ENCODE results near the gene VGLL2. TPM values are rescaled to one million over a fixed set of nuclear protein-coding genes. Genes with fewer than 3 reads are reported as not detected.

The VGLL2 gene
- total RNA-seq, 1 donor from 2014 or later, result 17.7 TPM

DNA sequence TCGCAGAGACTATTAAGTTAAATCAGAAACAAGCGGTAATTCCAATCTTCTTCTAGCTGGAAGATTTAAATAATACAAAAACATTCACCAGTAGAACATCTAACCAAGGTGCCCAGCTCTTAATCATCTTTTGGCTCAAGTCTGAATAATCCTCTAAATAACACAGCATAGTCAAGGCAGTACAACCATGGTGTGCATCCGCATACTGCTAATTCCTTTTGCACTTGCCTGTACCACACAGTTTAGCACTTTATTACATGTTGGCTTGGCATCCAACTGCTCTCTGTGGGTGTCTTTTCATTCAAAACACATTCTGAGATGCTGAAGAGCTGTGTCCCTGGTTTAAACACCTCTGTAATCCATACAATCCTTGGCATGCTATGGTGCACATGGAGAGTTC lies 42.3 kb downstream of the VGLL2 start:
- Histone ChIP-seq H3K9ac (ENCODE audit: low read depth in 1 of 3, low read length in 3 of 3) (no peak overlapping the region), H3K9me3 (ENCODE audit: control insufficient read depth in 3 of 3, low read length in 3 of 3) (no peaks in the 10 kb centered on the region), H3K27ac (ENCODE audit: low read depth, low read length) (no peak overlapping the region), H3K27me3 (ENCODE audit: control insufficient read depth in 3 of 3, insufficient read depth in 3 of 3, low read length in 3 of 3) (no peaks in the 10 kb centered on the region), H3K36me3 (ENCODE audit: control insufficient read depth in 3 of 3, insufficient read depth in 3 of 3, low read length in 3 of 3) (no peaks in the 10 kb centered on the region), H3K4me3 (ENCODE audit: low read length in 3 of 3) (no peak overlapping the region), H3K4me1 (ENCODE audit: control insufficient read depth in 3 of 3, insufficient read depth in 3 of 3, low read length in 3 of 3) (peaks cover 6 to 15% (median 14%) of the 10 kb centered on the region in 3 donors)

GRCh38 chr6:117309069-117309468 lies 43.7 kb downstream of the VGLL2 start:
- Histone ChIP-seq H3K4me3 (ENCODE audit: low read length in 3 of 3) (no peak overlapping the region), H3K27me3 (ENCODE audit: control insufficient read depth in 3 of 3, insufficient read depth in 3 of 3, low read length in 3 of 3) (no peaks in the 10 kb centered on the region), H3K36me3 (ENCODE audit: control insufficient read depth in 3 of 3, insufficient read depth in 3 of 3, low read length in 3 of 3) (no peaks in the 10 kb centered on the region), H3K4me1 (ENCODE audit: control insufficient read depth in 3 of 3, insufficient read depth in 3 of 3, low read length in 3 of 3) (peaks cover 0 to 9% (median 6%) of the 10 kb centered on the region in 3 donors), H3K27ac (ENCODE audit: low read depth, low read length) (no peak overlapping the region), H3K9me3 (ENCODE audit: control insufficient read depth in 3 of 3, low read length in 3 of 3) (no peaks in the 10 kb centered on the region), H3K9ac (ENCODE audit: low read depth in 1 of 3, low read length in 3 of 3) (no peak overlapping the region)

DNA sequence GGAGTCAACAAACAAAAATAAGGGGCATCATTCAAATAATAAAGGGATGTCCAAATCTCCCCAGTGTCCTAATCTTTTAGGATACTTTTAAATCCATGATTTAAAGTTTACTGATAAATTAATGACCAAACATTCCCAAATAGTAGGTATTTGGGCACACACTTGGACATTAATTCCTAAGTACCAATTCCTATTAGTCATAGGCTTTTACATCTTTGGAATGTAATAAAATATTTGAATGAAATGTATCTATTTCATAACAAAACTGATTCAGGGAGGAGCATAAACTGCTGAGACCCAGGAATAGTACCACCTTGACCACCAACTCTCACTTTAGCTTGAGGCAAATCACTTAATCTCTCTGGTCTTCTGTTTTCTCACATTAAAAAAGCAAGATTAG lies 44.3 kb downstream of the VGLL2 start:
- Histone ChIP-seq H3K36me3 (ENCODE audit: control insufficient read depth in 3 of 3, insufficient read depth in 3 of 3, low read length in 3 of 3) (no peaks in the 10 kb centered on the region), H3K9ac (ENCODE audit: low read depth in 1 of 3, low read length in 3 of 3) (no peak overlapping the region), H3K27me3 (ENCODE audit: control insufficient read depth in 3 of 3, insufficient read depth in 3 of 3, low read length in 3 of 3) (no peaks in the 10 kb centered on the region), H3K9me3 (ENCODE audit: control insufficient read depth in 3 of 3, low read length in 3 of 3) (no peaks in the 10 kb centered on the region), H3K4me1 (ENCODE audit: control insufficient read depth in 3 of 3, insufficient read depth in 3 of 3, low read length in 3 of 3) (peaks cover 0 to 9% (median 6%) of the 10 kb centered on the region in 3 donors), H3K4me3 (ENCODE audit: low read length in 3 of 3) (no peak overlapping the region), H3K27ac (ENCODE audit: low read depth, low read length) (no peak overlapping the region)

- Histone ChIP-seq H3K9ac (ENCODE audit: low read depth in 1 of 3, low read length in 3 of 3) (no peak overlapping the region), H3K27ac (ENCODE audit: low read depth, low read length) (no peak overlapping the region), H3K36me3 (ENCODE audit: control insufficient read depth in 3 of 3, insufficient read depth in 3 of 3, low read length in 3 of 3) (no peaks in the 10 kb centered on the region), H3K27me3 (ENCODE audit: control insufficient read depth in 3 of 3, insufficient read depth in 3 of 3, low read length in 3 of 3) (no peaks in the 10 kb centered on the region), H3K9me3 (ENCODE audit: control insufficient read depth in 3 of 3, low read length in 3 of 3) (no peaks in the 10 kb centered on the region), H3K4me1 (ENCODE audit: control insufficient read depth in 3 of 3, insufficient read depth in 3 of 3, low read length in 3 of 3) (peaks cover 0 to 8% (median 5%) of the 10 kb centered on the region in 3 donors), H3K4me3 (ENCODE audit: low read length in 3 of 3) (no peak overlapping the region)
These were observed 46.0 kb downstream of the VGLL2 start for GRCh38 chr6:117311310-117311709.

GRCh38 chr6:117311726-117312125 lies 46.4 kb downstream of the VGLL2 start:
- no peak overlapping the region for H3K9ac ChIP-seq (ENCODE audit: low read depth in 1 of 3, low read length in 3 of 3)
- peaks cover 0 to 5% (median under 1%) of the 10 kb centered on the region in 3 donors for H3K4me1 ChIP-seq (ENCODE audit: control insufficient read depth in 3 of 3, insufficient read depth in 3 of 3, low read length in 3 of 3)
- H3K27me3 ChIP-seq (ENCODE audit: control insufficient read depth in 3 of 3, insufficient read depth in 3 of 3, low read length in 3 of 3), result no peaks in the 10 kb centered on the region
- no peaks in the 10 kb centered on the region for H3K9me3 ChIP-seq (ENCODE audit: control insufficient read depth in 3 of 3, low read length in 3 of 3)
- H3K4me3 ChIP-seq (ENCODE audit: low read length in 3 of 3), result no peak overlapping the region
- H3K36me3 ChIP-seq (ENCODE audit: control insufficient read depth in 3 of 3, insufficient read depth in 3 of 3, low read length in 3 of 3), result no peaks in the 10 kb centered on the region
- no peak overlapping the region for H3K27ac ChIP-seq (ENCODE audit: low read depth, low read length)

DNA sequence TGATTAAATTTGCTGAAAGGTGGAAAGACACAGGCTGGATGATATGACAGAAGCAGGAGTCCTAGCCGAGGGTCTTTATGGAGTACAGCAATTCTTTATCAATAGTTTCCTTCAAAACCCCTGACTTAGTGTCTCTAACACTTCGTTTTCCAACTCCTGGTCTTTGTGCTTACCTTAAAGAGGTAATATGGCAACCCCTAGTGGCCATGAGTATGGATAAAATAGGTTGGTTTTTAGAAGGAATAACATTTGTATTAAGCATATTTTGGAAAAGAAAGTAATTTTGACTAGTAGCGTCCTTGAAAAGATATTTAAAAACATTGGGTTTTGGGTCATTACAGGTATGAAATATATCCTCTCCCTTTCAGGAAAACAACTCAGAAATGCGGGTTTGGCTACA lies 51.9 kb downstream of the VGLL2 start:
- no peaks in the 10 kb centered on the region for H3K36me3 ChIP-seq (ENCODE audit: control insufficient read depth in 3 of 3, insufficient read depth in 3 of 3, low read length in 3 of 3)
- no peak overlapping the region for H3K27ac ChIP-seq (ENCODE audit: low read depth, low read length)
- H3K9ac ChIP-seq (ENCODE audit: low read depth in 1 of 3, low read length in 3 of 3), result no peak overlapping the region
- no peaks in the 10 kb centered on the region for H3K9me3 ChIP-seq (ENCODE audit: control insufficient read depth in 3 of 3, low read length in 3 of 3)
- H3K27me3 ChIP-seq (ENCODE audit: control insufficient read depth in 3 of 3, insufficient read depth in 3 of 3, low read length in 3 of 3), result no peaks in the 10 kb centered on the region
- H3K4me1 ChIP-seq (ENCODE audit: control insufficient read depth in 3 of 3, insufficient read depth in 3 of 3, low read length in 3 of 3), result no peaks in the 10 kb centered on the region
- no peak overlapping the region for H3K4me3 ChIP-seq (ENCODE audit: low read length in 3 of 3)

Small RNA genes lying within 50 kb of the gene (small RNA-seq; reads per million reads assigned to genes)
- not detected for gene RN7SKP18

Other genes starting within 250 kb of the VGLL2 start
- gene ROS1, start 160.4 kb downstream of the VGLL2 start, total RNA-seq, result under 0.01 TPM
- 12.0 TPM for gene DCBLD1, start 217.1 kb downstream of the VGLL2 start, total RNA-seq

Measured in skeletal muscle tissue (tissue), 5 donors.